NOMO-1 (cell line): ENCODE results near the gene CACNA2D3.

Experiments
- DNase-seq, 2 experiments: peaks; one replicate each; lab custom pipeline; 2025; ENCODE audit not compliant: unreplicated experiment in 2 of 2; lab: John Stamatoyannopoulos, UW

The CACNA2D3 gene

GRCh38 chr3:54771050-54771449 lies 648.7 kb downstream of the CACNA2D3 start:
- no peak for DNase-seq

DNA sequence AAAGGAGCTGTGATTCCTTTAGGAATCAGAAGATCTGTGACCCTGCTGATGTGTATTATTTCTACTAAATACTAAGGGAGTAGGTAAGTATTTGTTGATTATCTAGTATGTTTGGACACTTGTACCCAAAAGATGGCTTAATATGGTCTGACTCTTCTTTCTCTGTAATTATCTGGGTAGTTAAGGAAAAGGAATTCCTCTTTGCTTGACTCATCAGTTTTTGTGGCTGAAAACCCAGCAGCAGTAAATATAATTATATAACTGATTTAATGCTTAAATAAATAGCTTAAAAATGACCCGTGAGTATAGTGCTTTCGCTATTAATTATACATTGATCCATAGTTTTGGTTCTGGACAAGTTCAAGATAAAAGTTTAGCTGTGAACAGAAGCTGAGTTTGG lies 649.7 kb downstream of the CACNA2D3 start:
- no peak for DNase-seq

DNA sequence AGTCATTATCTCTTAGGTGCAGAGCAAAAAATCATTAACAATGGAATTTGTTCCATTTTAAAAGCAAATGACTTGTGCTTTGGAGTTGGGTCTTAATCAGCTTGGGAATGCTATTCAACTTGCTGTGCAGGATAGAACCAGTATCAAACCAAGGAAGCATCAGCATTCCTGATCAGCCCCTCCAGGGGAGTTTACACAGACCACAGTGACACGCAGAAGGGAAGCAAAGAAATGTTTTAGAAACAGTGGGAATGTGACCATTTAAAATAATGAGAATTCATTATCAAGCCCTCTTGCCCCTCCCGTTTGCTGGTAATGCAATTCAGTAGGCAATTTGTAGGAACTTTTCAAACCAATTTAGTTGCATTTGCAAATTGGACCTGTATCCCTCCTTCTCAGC lies 650.4 kb downstream of the CACNA2D3 start:
- no peak for DNase-seq

- DNase-seq: no peak
Observed at GRCh38 chr3:54773271-54773670, 650.9 kb downstream of the CACNA2D3 start.

DNA sequence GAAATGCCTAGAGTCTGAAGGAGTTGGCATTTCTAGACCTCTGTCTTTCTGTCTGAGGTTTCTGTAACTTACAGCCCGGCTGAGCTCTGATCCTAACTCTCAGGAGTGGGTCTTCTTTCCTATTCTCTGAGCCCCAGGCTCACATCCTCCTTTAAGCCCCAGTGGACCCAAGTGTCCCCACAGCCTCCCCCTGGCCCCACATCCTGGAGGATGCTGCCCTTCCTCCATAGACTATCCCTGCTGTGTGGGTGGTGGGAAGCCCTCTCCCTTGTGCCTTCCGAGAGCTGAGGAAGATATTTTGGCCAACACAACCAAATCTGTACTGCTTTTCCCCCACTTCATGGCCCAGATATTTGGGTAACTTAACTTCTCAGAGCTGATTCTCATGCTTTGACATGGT lies 654.2 kb downstream of the CACNA2D3 start:
- DNase-seq: no peak

- no peak for DNase-seq
Observed at GRCh38 chr3:54777141-54777540, 654.8 kb downstream of the CACNA2D3 start.

- no peak for DNase-seq
Observed at GRCh38 chr3:54780336-54780735, 658.0 kb downstream of the CACNA2D3 start.

- DNase-seq: no peak
Observed at GRCh38 chr3:54781728-54782127, 659.4 kb downstream of the CACNA2D3 start.

- no peak for DNase-seq
Observed at GRCh38 chr3:54783611-54784010, 661.3 kb downstream of the CACNA2D3 start.

DNA sequence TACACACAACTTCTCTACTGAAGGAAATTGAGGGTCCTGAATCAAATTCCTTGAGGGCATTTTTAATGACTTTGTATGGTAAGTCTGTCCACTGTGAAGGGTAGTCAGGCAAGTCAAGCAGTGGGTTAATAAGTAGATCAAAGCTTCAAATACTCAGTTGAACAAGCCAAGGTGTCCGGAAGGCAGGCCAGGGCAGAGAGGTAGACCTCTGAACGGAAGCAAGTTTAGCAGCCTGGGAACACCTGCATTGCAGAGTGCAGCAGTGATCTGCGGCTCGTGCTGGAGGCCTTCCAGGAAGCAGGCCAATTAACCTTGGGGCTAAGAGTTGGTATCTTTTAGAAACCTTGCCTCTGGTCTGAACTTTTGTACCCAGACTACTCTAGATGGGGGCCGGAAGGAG lies 661.7 kb downstream of the CACNA2D3 start:
- no peak for DNase-seq

GRCh38 chr3:54785976-54786375 lies 663.6 kb downstream of the CACNA2D3 start:
- no peak for DNase-seq

GRCh38 chr3:54790051-54790450 lies 667.7 kb downstream of the CACNA2D3 start:
- no peak for DNase-seq

- DNase-seq: no peak
Observed at GRCh38 chr3:54791501-54792156, 669.3 kb downstream of the CACNA2D3 start.

DNA sequence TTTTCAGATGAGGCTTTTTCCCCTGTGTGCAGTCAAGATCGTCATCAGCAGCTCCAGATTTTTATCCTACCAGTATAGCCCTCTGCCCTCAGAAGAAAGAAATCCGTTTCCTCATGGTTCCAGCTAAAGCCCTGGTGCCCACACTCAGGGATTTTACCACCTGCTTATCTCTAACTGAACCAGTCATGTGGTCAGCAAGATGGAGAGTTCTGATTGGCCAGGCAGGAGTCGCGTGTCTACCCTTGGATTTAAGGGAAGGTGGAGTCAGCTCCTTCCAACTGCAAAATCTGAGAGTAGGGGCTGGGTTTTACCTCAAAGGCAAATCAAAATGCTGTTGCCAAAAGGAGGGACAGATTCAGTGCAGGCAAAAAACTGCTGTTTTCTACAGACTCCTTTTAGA lies 670.2 kb downstream of the CACNA2D3 start:
- DNase-seq: no peak

DNA sequence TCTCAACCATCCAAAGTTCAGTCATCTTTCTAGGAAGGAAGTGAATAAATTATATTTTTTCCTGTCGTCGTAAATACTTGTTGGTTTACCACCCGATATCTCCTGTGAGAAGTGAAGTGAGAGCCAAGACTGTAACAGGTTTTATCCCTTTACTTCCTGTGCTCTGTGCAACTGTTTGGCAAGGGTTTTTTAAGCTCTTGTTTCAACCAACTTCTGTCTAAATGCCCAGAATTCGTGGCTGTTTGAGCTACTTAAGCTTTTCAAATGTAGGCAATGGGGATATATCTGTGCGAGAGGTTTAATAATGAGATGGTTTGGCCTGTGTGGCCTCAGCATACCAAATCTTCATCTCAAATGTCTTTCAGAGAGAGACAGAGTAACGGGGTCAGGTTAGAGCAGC lies 670.8 kb downstream of the CACNA2D3 start:
- no peak for DNase-seq

DNA sequence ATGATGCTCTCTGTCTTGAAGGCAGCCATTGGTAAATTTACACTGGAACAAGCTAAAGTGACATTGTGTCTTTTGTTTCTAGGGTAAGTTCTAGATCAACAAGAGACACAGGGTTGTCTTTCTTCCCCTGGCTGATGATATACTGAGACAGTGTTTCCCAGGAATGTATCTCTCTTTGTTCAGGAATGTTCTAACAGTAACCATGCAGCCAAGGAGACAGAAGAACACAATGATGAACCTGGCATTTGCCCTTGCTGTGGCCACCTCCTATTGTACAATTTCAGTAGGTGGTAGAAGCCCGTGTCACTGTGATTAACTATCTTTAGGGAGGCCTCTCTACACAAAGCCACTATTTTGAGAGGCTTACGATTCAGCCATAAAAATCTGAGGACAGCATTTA lies 674.8 kb downstream of the CACNA2D3 start:
- no peak for DNase-seq

DNA sequence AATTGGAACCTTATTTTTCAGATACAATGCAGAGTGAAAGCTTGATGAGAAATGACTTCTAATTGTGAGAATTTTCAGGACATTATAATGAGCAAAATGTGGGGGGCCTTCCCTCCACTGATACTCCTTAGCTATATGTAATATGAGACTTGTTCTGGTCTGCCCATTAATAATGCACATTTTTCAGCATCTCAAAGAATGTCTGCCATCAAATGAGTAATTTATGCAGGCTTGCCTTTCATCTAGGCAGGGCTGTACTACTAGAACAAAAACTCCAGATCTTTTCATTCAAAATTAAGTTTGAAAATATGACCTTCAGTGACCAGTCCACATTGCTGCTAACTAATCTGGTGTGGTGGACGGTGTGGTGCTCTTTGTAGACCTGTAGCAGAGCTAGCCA lies 678.1 kb downstream of the CACNA2D3 start:
- no peak for DNase-seq

DNA sequence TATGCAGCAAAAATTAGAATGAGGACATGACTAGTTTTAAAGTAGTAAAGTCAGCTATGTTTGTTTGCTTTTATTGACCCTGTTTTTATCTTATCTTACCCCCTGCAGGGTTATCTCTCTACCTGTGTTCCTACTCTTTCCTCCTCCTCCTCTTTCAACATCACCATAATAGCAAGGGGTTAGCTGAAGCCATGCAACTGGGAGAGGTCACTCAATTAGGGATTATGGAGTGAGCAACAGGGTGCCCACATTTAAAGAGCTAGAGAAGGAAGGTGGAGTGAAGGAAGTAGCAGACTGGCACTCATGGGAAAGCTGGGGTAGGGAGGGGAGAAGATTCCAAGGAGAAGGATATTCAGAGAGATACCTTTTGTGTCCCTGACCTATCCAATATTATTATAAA lies 679.6 kb downstream of the CACNA2D3 start:
- DNase-seq: no peak

DNA sequence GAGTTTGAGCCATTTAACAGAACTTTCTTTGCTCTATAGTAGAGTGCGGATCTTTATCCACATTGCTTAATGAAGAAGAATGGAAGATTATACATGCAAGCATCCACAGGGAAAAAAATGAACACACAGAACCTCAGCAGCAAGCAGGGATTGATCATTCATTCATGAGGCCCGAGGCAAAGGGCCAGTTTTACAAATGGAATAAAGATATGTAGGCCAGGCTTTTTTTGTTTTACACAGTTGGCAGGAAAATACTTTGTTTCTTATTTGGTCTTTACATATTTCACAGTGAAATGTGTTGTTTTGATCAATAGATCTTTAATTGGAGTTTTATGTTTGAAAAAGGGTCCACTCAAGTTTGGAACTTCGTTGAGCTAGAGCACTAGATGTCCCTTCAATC lies 688.0 kb downstream of the CACNA2D3 start:
- no peak for DNase-seq

- no peak for DNase-seq
Observed at GRCh38 chr3:54814224-54814623, 691.9 kb downstream of the CACNA2D3 start.

- no peak for DNase-seq
Observed at GRCh38 chr3:54817628-54818027, 695.3 kb downstream of the CACNA2D3 start.

DNA sequence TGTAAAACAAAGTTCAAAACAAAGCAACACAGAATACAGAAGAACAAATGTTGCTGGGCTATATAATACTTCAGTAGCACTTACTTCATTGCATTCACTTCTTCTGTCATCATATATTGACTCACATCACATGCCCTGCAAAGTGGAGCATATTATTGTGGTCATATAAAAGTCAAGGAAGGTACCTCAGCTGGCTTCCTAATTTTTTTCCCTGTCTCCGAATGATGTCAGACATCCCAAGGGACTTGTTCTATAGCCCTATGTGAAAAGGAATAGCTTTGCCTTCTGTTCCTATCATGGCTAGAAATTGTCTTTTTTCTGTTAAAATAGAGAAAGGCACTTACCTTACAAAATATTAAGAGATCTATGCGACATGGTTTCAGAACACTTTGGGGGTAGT lies 696.1 kb downstream of the CACNA2D3 start:
- no peak for DNase-seq

DNA sequence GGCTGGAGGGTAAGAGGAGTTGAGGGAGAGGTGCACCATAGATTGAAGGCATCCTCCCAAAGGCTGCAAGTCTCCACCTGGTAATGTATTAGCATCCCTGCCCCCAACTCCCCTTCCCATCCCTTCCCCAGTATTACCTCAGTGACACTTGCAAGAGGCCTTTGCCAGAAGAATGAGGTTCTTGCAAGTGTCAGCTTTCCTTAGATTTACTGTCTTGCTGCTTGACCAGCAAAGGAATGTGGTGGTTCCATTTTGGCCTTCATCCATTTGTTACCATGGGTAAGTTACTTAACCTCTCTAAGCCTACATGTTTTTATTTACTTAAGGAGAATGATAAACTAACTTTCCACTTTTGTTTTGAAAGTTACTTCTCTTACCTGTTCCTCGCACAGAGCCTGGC lies 696.6 kb downstream of the CACNA2D3 start:
- no peak for DNase-seq
